Cardiac septum (tissue), 1 donor: Measurements from ENCODE around the gene TNMD. TPM values are rescaled to one million over a fixed set of nuclear protein-coding genes. Genes with fewer than 3 reads are reported as not detected.
"Not testable (repeated sequence)": the region's sequence is repeated elsewhere in the genome, so short reads cannot be mapped to it uniquely, and the experiment has no call there.

Experiments used
- DNase-seq: peaks from one replicate; pipeline ENCODE4 v3.0.0-alpha.2; 2020; ENCODE audit warnings: low spot score
- intact Hi-C: fragments of 100-400 bp; cut with DNase I; formaldehyde crosslinking; loops from one replicate; pipeline ENCODE4 v1.14.0; 2022
- long read RNA-seq: library from polyadenylated mRNA; unstranded; transcript quantifications from one replicate; pipeline ENCODE4 v2.0.0, GENCODE V29; 2021
- total RNA-seq: library from RNA; stranded (reverse); fragmentation: NEBNext Ultra II Directional; extraction: Animal tissue kit (Norgen Biotek cat#: 25700); gene quantifications from one replicate; pipeline ENCODE4 v1.2.1, GENCODE V29; 2021
- donor health status: DM: no; HTN: no; CAD: no.

The TNMD gene
- 2.6 TPM for total RNA-seq
- long read RNA-seq, partial matches to known transcripts: 2 of 3 reads
- long read RNA-seq, other reads (novel, unspliced or antisense): 0 of 3 reads

DNA sequence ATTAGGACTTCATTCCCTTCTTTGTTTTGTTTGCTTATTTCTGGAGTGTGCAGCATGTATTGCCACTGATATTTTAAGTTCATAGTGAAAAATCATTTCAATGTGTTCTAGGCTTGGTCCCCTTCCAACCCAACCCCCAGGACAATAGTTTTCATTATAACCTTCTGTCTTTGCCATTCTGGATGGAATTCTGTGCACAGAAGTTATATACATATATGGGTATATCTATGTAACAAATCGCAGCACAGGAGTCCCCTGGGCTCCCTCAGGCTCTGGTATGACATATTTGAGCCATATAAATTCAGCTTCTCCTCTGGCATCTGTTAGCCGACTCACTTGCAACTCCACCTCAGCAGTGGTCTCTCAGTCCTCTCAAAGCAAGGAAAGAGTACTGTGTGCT is at the start of gene TNMD:
Gene TNMD, plus strand, starts transcription at position 326 of the 400 bp plus-strand sequence. CDS start 83 bp downstream, outside the sequence.
- no peak for DNase-seq
- intact Hi-C loops: no loop called here

DNA sequence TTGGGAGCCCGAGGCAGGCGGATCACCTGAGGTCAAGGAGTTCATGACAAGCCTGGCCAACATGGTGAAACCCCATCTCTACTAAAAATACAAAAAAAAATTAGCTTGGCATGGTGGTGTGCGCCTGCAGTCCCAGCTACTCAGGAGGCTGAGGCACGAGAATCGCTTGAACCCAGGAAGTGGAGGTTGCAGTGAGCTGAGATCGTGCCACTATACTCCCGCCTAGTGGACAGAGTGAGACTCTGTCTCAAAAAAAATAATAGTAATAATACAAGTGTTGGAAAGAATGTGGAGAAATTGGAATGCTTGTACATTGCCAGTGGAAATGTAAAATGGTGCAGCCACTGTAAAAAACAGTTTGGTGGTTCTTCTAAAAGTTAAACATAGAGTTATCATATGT is 19.2 kb upstream of the TNMD start:
- intact Hi-C loops, DNase-seq: not testable (repeated sequence)

DNA sequence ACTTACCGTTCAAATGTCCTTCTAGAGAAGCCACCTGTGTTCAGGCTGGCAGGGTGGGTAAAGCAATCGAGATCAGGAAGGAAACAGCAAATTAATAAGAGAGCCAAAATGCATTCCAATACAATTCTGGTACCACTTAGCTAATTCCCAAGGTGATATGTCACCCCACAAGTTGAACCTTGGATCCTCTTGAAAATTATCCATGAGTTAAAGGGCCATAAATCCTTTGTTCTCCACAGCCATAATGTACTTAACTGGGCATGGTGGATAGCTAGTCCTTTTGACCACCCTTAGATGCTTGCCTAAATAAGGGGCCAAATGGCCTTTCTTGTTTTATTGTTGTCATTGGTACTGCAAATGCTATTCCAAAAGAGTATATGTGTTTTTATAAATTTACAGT is 2.0 kb downstream of the TNMD start:
- intact Hi-C loops: no loop called here
- DNase-seq: no peak

DNA sequence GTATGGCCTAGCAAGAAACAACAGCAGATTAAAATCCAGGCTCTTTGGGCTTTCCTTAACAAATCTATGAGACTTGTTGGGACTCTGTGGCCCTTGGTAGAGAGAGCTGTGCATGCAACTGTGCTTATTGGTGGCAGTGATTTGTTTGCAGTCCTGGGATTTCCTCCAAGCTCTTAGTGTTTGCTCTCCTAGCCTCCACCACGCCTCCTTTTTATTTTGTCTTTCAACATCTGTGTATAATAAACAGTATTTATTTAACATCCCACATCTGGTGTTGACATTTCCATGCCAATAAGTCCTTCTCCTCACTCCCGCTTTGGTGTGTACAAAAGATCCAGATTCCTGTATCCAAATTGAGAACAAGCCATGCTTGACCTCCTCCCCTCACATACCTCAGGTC is 3.1 kb downstream of the TNMD start:
- DNase-seq: no peak
- intact Hi-C loops: no loop called here

DNA sequence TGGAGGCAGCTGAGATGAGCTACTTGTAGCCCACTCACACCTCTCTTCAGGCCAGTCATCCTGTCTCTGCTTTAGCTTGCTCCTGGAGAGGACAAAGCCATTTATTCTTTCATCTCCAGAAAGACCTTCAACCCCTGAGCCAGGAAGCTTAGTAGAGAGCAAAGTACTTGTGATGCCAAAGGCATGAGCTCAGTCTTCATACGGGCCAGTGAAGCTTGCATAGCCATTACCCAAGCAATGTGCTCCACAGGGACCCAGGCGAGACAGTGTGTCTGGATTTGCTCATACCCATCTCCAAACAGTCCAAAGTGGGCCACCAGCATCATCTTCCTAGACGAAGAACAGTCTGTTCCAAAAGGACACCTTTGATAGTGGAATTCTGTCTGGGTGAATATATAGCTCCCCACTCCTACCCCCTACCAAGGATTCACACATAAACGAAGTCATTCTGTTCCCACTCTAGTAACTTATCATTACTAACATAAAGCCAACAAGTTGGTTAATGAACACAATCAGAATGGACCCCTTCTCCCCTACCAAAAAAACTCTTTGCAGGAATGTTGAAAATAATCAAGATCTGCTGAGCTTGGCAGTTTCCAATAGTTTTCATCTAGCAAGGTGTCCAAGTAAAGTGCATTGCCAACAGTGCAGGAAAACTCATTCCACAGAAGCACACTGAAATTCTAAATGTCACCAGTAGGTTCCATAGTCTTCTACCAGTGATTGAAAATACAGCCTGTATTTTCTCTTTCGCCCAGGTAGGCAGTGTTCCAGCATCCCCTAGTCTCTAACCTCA is 6.7 kb downstream of the TNMD start:
- intact Hi-C loops: no loop called here
- DNase-seq: no peak

DNA sequence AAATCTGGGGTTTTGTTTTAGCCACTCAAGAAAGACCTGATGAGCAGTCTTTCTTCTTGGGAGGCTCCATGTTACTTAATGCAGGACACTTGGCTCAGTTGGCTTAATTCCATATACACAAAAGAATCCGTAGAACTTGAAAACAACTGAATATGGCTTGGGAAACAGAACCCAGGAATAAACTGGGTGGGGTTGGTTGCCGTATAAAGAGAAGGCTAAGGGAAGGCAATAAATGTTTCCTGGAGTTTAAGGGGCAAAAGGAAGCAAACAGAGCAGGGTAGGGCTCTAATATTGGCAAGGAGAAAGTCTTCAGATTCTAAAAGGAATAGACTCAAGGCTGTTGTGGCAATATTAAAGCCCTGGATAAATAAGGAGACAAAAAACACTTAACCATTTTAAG is 8.4 kb downstream of the TNMD start:
- intact Hi-C loops: no loop called here
- DNase-seq: no peak

DNA sequence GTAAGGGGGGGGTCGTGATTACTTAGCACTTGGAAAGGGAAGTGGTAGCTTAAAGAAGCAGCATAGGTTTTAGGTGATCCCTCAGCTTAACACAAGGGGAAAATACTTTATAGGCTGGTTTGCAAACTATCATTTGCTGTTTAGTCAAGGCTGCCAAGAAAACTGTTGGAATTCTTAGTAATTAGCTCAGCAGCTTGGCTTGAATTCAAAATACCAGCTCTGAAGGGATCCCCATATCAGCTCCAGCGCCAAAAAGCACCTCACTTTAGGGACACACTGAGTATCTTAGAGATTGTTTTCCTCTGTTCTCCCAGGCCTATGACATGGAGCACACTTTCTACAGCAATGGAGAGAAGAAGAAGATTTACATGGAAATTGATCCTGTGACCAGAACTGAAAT is 8.8 kb downstream of the TNMD start:
- DNase-seq: no peak
- intact Hi-C loops: no loop called here

DNA sequence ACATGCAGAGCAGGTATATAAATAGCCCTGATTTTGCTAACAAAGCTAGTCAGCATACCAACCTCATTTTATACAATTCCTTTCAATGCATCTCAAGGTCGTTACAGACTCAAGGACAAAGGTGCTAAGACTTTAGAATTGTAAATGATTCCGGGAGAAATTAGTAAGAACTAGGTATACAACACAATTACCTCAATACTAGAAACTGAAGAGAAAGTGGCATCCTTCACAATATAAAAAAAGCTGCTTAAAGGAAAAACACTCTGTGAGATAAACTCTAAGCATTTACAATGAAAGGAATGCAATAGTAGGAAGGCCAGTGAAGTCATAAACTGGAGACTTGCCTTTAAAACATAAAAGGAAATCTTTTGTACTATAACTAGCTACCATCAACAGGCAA is 11.9 kb downstream of the TNMD start:
- no peak for DNase-seq
- intact Hi-C loops: no loop called here

DNA sequence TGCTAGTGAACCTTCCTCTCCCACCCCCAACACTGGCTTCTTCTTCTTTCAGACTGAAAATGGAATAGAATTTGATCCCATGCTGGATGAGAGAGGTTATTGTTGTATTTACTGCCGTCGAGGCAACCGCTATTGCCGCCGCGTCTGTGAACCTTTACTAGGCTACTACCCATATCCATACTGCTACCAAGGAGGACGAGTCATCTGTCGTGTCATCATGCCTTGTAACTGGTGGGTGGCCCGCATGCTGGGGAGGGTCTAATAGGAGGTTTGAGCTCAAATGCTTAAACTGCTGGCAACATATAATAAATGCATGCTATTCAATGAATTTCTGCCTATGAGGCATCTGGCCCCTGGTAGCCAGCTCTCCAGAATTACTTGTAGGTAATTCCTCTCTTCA is 14.7 kb downstream of the TNMD start:
- intact Hi-C loops: no loop called here
- no peak for DNase-seq

DNA sequence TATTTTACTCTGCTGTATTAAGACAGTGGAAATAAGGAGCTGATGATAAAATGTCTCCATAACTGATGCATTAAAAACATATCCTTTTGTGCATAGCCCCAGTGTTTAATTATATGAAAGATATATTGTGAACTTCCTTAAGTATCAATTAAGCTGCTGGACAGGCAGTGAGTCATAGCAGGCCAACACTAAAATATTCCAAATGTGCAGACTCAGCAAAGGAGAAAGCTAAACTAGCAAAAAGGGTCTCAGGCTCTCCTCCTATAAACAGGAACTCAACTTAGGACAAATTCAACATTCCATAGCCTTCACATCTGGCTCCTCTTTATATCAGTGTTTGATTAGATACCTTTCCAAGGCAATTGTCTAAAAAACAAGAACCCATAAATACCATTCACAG is 15.6 kb downstream of the TNMD start:
- DNase-seq: no peak
- intact Hi-C loops: no loop called here

DNA sequence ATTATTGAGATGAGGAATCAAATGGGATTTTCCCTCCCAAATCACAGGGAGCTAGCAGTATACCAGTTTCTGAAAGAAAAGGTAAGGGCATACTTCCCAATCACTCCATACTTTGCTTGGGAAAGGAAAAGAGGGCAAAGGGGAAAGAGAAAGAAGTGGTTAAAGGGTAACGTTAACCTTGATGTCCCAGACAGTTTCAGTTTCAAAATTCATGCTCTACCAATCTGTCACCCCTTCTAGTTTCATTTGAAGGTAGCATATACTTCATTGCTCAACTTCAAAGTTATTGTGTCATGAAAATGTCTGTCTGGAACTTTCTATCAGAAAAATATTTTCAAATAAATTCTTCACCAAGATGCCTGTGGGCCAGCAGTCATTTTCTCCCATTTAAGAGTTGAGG is 16.0 kb downstream of the TNMD start:
- intact Hi-C loops: no loop called here

DNA sequence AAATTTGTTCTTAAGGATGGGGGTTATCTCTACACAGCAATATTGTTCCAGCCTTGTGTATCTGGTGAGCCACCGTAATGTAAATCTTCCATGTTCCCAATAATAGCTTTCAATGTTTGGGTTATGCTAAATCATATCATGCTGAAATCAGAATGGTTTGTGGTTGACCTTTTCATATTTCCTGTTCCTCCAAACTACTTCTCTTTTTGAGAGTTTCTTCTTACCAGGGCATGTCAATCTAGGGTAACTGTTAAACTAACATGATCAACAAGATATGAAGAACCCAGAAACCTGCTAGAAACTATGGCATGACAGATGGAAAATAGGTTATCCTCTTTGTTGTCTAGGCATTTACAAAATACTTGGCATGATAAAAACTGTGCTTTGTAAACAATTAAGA is 22.0 kb downstream of the TNMD start:
- intact Hi-C loops: no loop called here
- DNase-seq: no peak

More for the DNA sequence above, 16.0 kb downstream of the TNMD start:
- no peak for DNase-seq

DNA sequence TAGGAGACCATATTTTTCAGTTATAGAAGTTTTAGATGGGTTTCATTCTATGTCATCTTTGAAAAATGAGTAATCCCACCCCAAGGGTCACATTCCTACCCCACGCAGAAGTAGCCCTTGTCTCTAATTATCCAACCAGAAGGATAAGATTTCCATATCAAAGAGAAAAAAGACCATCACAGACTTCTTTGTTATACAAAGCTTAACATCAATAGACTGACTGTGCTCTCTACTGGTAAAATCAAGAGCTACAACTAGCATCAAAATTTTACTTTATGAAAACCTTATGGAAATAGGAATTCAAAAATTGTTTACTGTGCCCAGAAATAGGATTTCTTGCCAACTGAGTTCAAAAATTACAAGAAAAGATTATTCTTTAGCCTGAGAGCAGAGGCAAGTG is 24.9 kb downstream of the TNMD start:
- intact Hi-C loops: no loop called here
- no peak for DNase-seq

DNA sequence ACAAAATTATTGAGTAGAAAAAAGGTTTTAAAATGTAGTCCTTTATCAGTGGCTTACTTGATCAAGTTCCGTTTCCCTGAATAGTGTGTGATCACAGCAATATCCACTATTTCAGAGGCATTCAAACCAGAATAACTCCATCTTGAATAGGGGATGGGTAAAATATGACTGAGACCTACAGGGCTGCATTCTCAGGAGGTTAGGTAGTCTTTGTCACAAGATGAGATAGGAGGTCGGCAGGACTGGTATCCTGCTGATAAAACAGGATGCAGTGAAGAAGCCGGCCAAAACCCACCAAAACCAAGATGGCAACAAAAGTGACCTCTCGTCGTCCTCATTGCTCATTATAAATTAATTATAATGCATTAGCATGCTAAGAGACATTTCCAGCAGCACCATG is 27.2 kb downstream of the TNMD start:
- no peak for DNase-seq
- intact Hi-C loops: loop anchor here (10.0 kb wide), 1 partner anchor 97 kb away; no protein-coding TSS in a partner anchor

DNA sequence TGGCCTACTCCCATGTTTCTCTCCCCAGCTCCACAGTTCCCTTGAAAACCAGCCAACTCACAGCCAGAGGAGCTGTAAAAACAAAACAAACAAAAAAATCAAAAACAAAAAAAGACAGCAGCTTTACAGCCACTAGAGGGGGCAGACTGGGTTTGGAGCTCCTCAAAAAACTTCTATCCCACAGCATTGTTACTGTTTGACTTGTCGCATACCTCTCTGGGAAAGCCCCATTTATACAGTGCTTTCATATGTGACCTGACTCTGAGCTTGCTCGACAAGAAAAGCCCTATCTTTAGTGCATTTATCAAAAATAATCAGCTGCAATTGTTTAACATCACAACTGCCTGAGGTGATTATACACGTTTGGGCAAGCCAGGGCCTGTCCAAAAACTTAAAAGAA is 30.3 kb downstream of the TNMD start:
- intact Hi-C loops: loop anchor here (10.0 kb wide), 1 partner anchor 100 kb away; no protein-coding TSS in a partner anchor
- no peak for DNase-seq

DNA sequence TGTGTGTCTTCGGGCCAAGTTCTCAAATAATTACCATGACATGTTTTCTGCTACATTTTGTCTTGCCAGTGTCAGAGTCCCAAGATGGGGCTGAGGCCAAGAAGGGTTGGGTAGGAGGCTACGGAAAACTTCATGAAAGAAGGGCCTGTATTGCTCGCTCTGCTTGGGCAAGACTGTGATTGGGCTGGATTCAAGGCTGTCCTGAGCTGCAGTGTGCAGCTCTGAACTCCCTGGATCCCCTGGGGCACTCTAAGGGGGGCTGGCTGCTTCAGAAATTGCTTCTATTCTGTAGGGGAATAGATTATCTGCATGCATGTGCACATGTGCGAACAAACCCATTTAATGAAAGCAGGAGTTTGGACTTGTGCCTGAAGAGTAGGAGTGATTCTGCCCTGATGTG is 38.3 kb downstream of the TNMD start:
- DNase-seq: no peak
- intact Hi-C loops: no loop called here

DNA sequence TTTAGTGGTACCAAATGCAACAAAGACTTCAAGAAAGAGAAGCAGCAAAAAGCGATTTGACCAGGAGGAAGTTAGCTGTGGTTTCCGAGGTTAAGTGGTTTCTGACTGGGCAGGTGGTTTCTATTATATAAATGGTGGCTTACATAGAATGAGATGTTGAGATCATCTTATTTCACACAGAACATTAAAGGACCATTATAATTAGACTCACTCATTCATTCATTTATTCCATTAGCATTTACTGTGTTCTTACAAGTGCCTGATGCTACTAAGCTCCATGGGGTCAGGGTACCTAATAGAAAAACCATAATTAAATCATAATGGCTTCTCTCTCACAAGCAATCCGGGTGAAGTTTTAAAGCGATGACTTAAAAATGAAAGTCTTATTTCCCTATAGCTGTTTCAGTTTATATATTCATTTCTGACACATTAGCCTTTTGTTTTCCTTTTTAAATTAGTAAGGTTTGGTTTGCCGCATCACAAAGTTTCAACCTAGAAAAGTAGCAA is 41.3 kb downstream of the TNMD start:
- DNase-seq: no peak
- intact Hi-C loops: no loop called here

DNA sequence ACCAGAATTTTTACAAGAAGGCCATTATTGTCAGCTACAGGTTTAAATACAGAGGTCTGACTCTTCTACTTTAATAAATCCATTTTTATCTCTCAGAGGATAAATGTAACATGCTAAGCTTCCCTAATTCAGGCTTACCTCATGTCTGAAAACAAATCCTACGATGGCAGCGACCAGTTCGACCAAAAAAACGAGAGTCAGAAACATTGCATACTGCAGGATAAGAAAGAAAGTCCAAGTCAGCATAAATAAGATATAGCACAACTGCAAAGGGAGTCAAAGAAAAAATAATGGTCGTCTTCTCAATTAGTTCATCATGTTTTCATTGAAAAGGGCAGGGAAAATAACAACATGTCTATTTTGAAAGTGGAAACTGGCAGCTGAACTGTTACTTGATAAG is 50.3 kb downstream of the TNMD start:
- DNase-seq: no peak
- intact Hi-C loops: no loop called here

DNA sequence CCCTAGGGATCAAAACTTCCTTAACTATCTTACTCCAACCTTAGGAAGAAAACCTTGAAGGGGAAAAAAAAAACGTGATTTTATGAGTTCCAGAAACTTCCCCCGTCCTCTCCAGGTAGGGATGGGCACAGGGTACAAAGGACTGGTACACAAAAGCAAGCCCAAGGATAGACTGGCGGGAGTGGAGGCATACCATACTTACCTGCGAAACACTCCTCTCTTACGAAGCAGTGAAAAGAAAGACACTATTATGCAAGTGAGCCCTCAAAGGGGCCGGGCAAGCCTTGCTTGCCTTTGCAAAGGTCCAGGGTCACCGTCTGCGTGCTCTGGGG is 51.2 kb downstream of the TNMD start:
- no peak for DNase-seq
- intact Hi-C loops: no loop called here

DNA sequence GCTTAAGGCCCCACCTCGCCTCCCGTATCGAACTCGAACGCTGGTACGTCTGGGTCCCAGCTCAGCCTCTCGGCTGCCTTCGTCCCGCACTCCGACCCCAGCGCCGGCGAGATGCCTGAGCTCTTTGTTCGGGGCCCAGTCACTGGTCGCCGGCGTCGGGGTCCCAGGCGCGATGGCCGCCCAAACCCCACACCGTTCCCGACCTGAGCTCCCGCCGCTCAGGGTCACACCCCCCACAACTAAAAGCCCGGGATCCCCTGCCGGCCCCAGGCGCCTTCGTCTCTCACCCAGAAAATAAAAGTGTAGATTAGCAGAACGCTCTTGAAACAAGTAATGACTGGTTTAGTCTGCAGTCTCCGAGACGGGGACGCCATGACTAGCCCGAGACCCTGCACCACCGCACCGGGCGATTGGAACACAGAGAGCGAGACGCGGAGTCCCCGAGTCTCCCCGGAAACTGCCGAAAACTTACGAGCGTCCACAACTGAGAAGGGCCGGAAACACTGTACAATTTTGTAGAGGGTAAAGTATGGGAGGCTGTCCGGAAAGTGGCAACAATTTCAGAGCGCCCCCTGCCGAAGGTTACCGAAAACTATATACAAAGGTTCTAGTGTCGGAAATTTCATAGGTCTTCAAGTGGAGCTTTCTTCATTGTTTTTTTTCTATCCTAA is 51.7 kb downstream of the TNMD start, which contains the start of gene TSPAN6:
Gene TSPAN6, minus strand, starts transcription at position 486 of the 671 bp plus-strand sequence. Its CDS starts 112 bp downstream, at position 374.
- intact Hi-C loops: no loop called here
- peak; percentile 81 for DNase-seq

DNA sequence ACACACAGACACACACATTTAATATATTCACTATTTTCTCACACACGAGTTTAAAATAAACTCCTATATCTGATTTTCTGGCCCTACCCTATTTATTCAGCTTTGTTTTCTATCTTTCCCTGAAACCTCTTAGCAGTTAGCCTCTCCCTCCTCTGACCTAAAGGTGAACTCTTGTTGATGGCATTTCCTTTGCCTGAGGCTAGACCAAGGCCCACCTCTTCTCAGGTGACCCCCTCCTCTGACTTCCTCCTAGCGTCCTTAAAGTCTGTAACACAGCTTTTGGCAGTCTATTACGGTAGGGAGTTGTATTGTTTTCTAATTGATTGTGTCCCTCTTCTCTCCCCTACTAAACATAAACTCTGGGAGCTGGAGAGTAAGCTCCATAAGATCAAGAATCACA is 57.6 kb downstream of the TNMD start:
- intact Hi-C loops: no loop called here
- DNase-seq: no peak
